ENCODE measurements around the gene PIEZO2. TPM values are rescaled to one million over a fixed set of nuclear protein-coding genes. Genes with fewer than 3 reads are reported as not detected.

Gene PIEZO2
- total RNA-seq, 2 donors from 2014 or later = not detected

GRCh38 chr18:10814336-10814735 is 335.0 kb downstream of the PIEZO2 start:
- Mint-ChIP-seq H3K27me3 (ENCODE audit: low read depth) (peaks cover 5% of the 10 kb centered on the region), H3K27ac (no peak overlapping the region), H3K9me3 (no peaks in the 10 kb centered on the region), H3K36me3 (ENCODE audit: insufficient read depth in 2 of 2) (no peaks in the 10 kb centered on the region), H3K4me1 (ENCODE audit: low read depth) (no peaks in the 10 kb centered on the region), H3K4me3 (no peak overlapping the region)
- DNase-seq (no peak), ATAC-seq (replicated peaks in 1 of 2) (no peak)

DNA sequence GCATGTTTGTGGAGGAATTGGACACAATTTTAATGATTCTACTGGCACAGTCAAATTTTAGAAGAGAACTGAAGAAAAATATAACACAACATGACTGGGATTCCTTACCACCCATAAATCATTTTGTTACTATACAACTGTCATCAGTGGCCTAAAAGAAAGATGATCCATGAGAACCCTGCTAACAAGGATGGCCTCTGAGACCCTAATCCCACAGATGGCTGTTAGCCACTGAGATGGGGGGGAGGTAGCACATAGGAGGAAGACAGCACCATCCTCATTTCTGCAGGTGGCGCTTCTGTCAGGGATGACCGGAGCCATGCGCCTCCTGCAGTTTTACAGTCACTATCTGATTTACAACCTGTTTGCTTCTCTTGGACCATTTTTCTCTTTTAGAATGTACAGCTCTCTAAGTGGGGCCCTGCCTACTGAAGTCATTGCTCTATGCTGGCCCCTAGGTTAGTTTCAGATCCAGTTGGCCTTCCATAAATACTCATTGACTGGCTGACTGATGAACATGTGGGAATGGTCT is 343.7 kb downstream of the PIEZO2 start:
- DNase-seq (no peak), ATAC-seq (replicated peaks in 1 of 2) (no peak)
- Mint-ChIP-seq H3K27ac (no peak overlapping the region), H3K4me1 (ENCODE audit: low read depth) (no peaks in the 10 kb centered on the region), H3K9me3 (no peaks in the 10 kb centered on the region), H3K36me3 (ENCODE audit: insufficient read depth in 2 of 2) (no peaks in the 10 kb centered on the region), H3K4me3 (no peak overlapping the region), H3K27me3 (ENCODE audit: low read depth) (no peaks in the 10 kb centered on the region)

- DNase-seq (no peak), ATAC-seq (replicated peaks in 1 of 2) (no peak)
- Mint-ChIP-seq H3K4me1 (ENCODE audit: low read depth) (no peaks in the 10 kb centered on the region), H3K9me3 (no peaks in the 10 kb centered on the region), H3K36me3 (ENCODE audit: insufficient read depth in 2 of 2) (no peaks in the 10 kb centered on the region), H3K27ac (no peak overlapping the region), H3K27me3 (ENCODE audit: low read depth) (no peaks in the 10 kb centered on the region), H3K4me3 (no peak overlapping the region)
Measured at GRCh38 chr18:10804126-10804525, 345.2 kb downstream of the PIEZO2 start.

GRCh38 chr18:10798727-10799550 is 350.4 kb downstream of the PIEZO2 start:
- H3K9me3 Mint-ChIP-seq = no peaks in the 10 kb centered on the region
- H3K36me3 Mint-ChIP-seq (ENCODE audit: insufficient read depth in 2 of 2) = no peaks in the 10 kb centered on the region
- DNase-seq (no peak), ATAC-seq (replicated peaks in 1 of 2) (no peak)
- H3K27ac Mint-ChIP-seq = no peak overlapping the region
- no peaks in the 10 kb centered on the region for H3K4me1 Mint-ChIP-seq (ENCODE audit: low read depth)
- no peaks in the 10 kb centered on the region for H3K27me3 Mint-ChIP-seq (ENCODE audit: low read depth)
- H3K4me3 Mint-ChIP-seq = no peak overlapping the region

- no peak overlapping the region for H3K27ac Mint-ChIP-seq
- no peaks in the 10 kb centered on the region for H3K4me1 Mint-ChIP-seq (ENCODE audit: low read depth)
- ATAC-seq (replicated peaks in 1 of 2) (no peak), DNase-seq (no peak)
- H3K4me3 Mint-ChIP-seq = no peak overlapping the region
- no peaks in the 10 kb centered on the region for H3K36me3 Mint-ChIP-seq (ENCODE audit: insufficient read depth in 2 of 2)
- no peaks in the 10 kb centered on the region for H3K9me3 Mint-ChIP-seq
- H3K27me3 Mint-ChIP-seq (ENCODE audit: low read depth) = no peaks in the 10 kb centered on the region
Measured at GRCh38 chr18:10797896-10798295, 351.5 kb downstream of the PIEZO2 start.

- H3K4me1 Mint-ChIP-seq (ENCODE audit: low read depth) = no peaks in the 10 kb centered on the region
- no peak overlapping the region for H3K27ac Mint-ChIP-seq
- no peak overlapping the region for H3K4me3 Mint-ChIP-seq
- no peaks in the 10 kb centered on the region for H3K36me3 Mint-ChIP-seq (ENCODE audit: insufficient read depth in 2 of 2)
- peaks cover 12% of the 10 kb centered on the region for H3K27me3 Mint-ChIP-seq (ENCODE audit: low read depth)
- ATAC-seq (replicated peaks in 1 of 2) (no peak), DNase-seq (no peak)
- H3K9me3 Mint-ChIP-seq = no peaks in the 10 kb centered on the region
Measured at GRCh38 chr18:10794771-10795170, 354.6 kb downstream of the PIEZO2 start.

DNA sequence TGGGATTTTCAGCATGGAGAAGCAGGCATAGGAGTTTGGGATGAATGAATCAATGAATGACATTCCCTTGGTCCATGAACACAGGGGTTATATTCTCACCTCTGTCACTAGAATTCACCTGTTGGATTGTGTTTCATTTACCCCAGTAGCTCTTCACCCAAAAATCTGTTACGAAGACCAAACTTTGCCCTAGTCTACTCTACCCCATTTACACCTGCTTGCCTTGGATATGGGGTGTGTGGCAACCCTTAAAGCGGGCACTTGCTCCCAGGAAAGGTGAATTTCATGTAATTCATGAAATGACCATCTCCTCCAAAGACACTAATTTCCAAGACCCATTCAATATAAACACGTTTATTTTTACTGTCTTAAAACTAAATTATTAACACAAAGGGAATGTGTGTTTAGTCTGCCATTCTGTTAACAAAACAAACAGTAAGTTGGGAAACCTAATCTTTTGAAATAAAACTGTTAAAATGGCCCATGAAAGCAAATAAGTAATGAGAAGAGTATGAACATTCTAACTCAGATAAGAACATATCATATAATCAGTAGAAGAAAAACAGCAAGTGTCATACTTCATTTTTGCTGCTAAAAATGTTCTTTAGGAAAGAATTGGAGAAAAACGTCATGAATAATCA is 355.5 kb downstream of the PIEZO2 start:
- H3K36me3 Mint-ChIP-seq (ENCODE audit: insufficient read depth in 2 of 2) = no peaks in the 10 kb centered on the region
- no peak overlapping the region for H3K27ac Mint-ChIP-seq
- no peak overlapping the region for H3K4me3 Mint-ChIP-seq
- H3K27me3 Mint-ChIP-seq (ENCODE audit: low read depth) = peaks cover 18% of the 10 kb centered on the region
- DNase-seq = no peak
- no peaks in the 10 kb centered on the region for H3K4me1 Mint-ChIP-seq (ENCODE audit: low read depth)
- H3K9me3 Mint-ChIP-seq = no peaks in the 10 kb centered on the region
- ATAC-seq (replicated peaks in 1 of 2) = no peak

DNA sequence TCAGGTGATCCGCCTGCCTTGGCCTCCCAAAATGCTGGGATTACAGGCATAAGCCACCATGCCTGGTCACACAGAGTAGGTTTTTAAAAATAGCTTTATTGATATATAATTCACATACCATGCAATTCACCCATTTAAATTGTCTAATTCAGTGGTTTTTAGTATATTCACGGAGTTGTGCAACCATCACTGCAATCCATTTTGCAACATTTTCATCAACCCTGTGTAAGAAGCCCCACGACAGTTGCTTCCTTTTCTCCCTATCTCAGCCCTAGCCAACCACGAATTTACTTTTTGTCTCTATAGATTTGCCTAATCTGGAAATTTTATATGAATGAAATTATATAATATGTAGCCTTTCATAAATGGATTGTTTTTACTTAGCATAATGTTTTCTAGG is 357.2 kb downstream of the PIEZO2 start:
- Mint-ChIP-seq H3K4me1 (ENCODE audit: low read depth) (peaks cover 5% of the 10 kb centered on the region), H3K9me3 (no peaks in the 10 kb centered on the region), H3K36me3 (ENCODE audit: insufficient read depth in 2 of 2) (no peaks in the 10 kb centered on the region), H3K27ac (no peak overlapping the region), H3K27me3 (ENCODE audit: low read depth) (peaks cover 21% of the 10 kb centered on the region), H3K4me3 (no peak overlapping the region)
- ATAC-seq (replicated peaks in 1 of 2) = no peak
- DNase-seq = no peak

DNA sequence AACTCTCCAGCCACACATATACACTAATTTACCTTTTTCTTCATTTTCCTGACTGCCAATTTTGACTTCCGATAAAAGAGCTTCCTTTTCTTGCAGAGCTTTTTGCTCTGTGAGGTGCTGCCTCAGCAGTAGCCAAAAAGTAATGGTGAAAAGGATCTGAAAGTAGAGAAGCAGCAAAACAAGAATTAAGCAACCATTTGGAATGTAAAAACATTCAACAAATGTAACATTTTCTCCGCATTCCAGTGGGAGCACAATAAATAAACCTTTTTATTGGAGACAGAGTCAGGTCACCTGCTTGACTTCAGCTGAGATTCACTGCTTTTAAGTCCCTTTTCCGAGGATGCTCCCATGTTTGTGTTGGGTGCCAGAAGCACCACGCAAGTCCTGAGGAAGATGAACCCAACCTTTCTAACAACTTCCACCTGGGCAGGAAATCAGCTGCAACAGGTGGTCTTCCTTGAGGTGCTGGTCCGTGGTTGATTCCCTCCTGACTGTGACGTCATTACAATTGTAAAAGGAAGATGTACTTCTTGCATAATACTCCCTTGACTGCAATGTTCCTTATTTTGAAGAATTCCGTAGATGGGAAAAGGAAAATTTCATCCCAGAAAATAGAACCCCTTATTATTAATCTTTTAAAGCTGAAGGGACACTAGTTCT is 358.1 kb downstream of the PIEZO2 start:
- H3K36me3 Mint-ChIP-seq (ENCODE audit: insufficient read depth in 2 of 2) = no peaks in the 10 kb centered on the region
- no peaks in the 10 kb centered on the region for H3K9me3 Mint-ChIP-seq
- H3K27me3 Mint-ChIP-seq (ENCODE audit: low read depth) = peaks cover 27% of the 10 kb centered on the region
- DNase-seq (no peak), ATAC-seq (replicated peaks in 1 of 2) (no peak)
- no peak overlapping the region for H3K27ac Mint-ChIP-seq
- H3K4me1 Mint-ChIP-seq (ENCODE audit: low read depth) = peaks cover 7% of the 10 kb centered on the region
- no peak overlapping the region for H3K4me3 Mint-ChIP-seq

DNA sequence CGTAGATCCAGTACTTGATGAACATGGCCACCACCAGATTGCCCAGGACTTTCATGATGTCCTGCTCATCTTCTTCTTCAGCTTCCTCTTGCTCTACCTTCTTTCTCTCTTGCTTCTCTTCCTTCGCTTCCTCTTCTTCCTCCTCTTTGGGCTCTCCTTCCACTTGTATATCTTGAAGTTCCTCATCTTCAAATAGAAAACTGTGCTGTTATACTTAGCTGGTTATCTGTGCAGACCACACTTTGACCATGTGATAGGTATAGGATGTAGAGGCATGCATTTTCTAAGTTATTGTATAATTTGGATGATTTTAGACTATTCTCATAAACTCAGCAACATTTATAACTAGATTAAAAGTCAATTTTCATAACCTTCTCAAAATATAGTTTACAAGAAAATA is 360.2 kb downstream of the PIEZO2 start:
- Mint-ChIP-seq H3K4me3 (no peak overlapping the region), H3K4me1 (ENCODE audit: low read depth) (peaks cover 7% of the 10 kb centered on the region), H3K27ac (no peak overlapping the region), H3K9me3 (no peaks in the 10 kb centered on the region), H3K36me3 (ENCODE audit: insufficient read depth in 2 of 2) (no peaks in the 10 kb centered on the region), H3K27me3 (ENCODE audit: low read depth) (peaks cover 48% of the 10 kb centered on the region)
- DNase-seq (no peak), ATAC-seq (replicated peaks in 1 of 2) (no peak)

GRCh38 chr18:10787293-10787901 is 362.0 kb downstream of the PIEZO2 start:
- Mint-ChIP-seq H3K36me3 (ENCODE audit: insufficient read depth in 2 of 2) (no peaks in the 10 kb centered on the region), H3K9me3 (no peaks in the 10 kb centered on the region), H3K27me3 (ENCODE audit: low read depth) (peaks cover 66% of the 10 kb centered on the region), H3K4me1 (ENCODE audit: low read depth) (peaks cover 7% of the 10 kb centered on the region), H3K27ac (no peak overlapping the region), H3K4me3 (no peak overlapping the region)
- DNase-seq (peak; percentile 89 to 90), ATAC-seq (replicated peaks in 1 of 2) (peak; percentile 91 to 92)

GRCh38 chr18:10785798-10786197 is 363.6 kb downstream of the PIEZO2 start:
- Mint-ChIP-seq H3K36me3 (ENCODE audit: insufficient read depth in 2 of 2) (no peaks in the 10 kb centered on the region), H3K27me3 (ENCODE audit: low read depth) (peaks cover 56% of the 10 kb centered on the region), H3K4me1 (ENCODE audit: low read depth) (peaks cover 7% of the 10 kb centered on the region), H3K27ac (no peak overlapping the region), H3K4me3 (no peak overlapping the region), H3K9me3 (no peaks in the 10 kb centered on the region)
- DNase-seq = no peak
- ATAC-seq (replicated peaks in 1 of 2) = no peak
